HL-60 (cell line): ENCODE data around the gene FAM200A.
"Not testable (repeated sequence)": the region's sequence is repeated elsewhere in the genome, so short reads cannot be mapped to it uniquely, and the experiment has no call there.

Experiments used
- DNase-seq, 2 experiments: peaks; one replicate each; pipeline ENCODE4 v3.0.0-alpha.2; 2010 to 2020; ENCODE audit warnings: low read depth in 1 of 2, low spot score in 1 of 2
- H3K27ac ChIP-seq: fragments of 250-450 bp; sonication (Bioruptor Pico); replicated peaks from 2 replicates; pipeline ENCODE4 v1.5.1; 2020; ENCODE audit warnings: mild to moderate bottlenecking, moderate library complexity
- H3K27me3 ChIP-seq: fragments of 250-450 bp; sonication (Bioruptor Pico); 2 replicates; pipeline ENCODE4 v1.5.1; 2021; ENCODE audit warnings: mild to moderate bottlenecking, moderate library complexity; ENCODE audit not compliant: insufficient read depth, poor library complexity, severe bottlenecking
- H3K4me3 ChIP-seq: replicated peaks from 2 replicates; pipeline ENCODE4 v1.5.1; 2011; ENCODE audit warnings: mild to moderate bottlenecking, control low read depth, low read length; ENCODE audit not compliant: insufficient read depth
- GABPA ChIP-seq: IDR thresholded peaks from 2 replicates; pipeline ENCODE4 v1.6.1; 2012; ENCODE audit warnings: low read depth
- POLR2AphosphoS5 ChIP-seq: IDR thresholded peaks from 2 replicates; pipeline ENCODE4 v1.6.1; 2012; ENCODE audit warnings: low read depth
- SPI1 ChIP-seq: IDR thresholded peaks from 2 replicates; pipeline ENCODE4 v1.6.1; 2012; ENCODE audit warnings: low read depth, mild to moderate bottlenecking, borderline replicate concordance
- TF ChIP-seq, protein P1 (sequence below): IDR thresholded peaks from one replicate; pipeline ENCODE4 v1.5.1; 2011; ENCODE audit warnings: low read length, control low read depth, inconsistent platforms; ENCODE audit not compliant: insufficient read depth
- TF ChIP-seq, protein P2 (sequence below): IDR thresholded peaks from 2 replicates; pipeline ENCODE4 v1.6.1; 2012; ENCODE audit warnings: low read depth; ENCODE audit not compliant: insufficient replicate concordance

The FAM200A gene

DNA sequence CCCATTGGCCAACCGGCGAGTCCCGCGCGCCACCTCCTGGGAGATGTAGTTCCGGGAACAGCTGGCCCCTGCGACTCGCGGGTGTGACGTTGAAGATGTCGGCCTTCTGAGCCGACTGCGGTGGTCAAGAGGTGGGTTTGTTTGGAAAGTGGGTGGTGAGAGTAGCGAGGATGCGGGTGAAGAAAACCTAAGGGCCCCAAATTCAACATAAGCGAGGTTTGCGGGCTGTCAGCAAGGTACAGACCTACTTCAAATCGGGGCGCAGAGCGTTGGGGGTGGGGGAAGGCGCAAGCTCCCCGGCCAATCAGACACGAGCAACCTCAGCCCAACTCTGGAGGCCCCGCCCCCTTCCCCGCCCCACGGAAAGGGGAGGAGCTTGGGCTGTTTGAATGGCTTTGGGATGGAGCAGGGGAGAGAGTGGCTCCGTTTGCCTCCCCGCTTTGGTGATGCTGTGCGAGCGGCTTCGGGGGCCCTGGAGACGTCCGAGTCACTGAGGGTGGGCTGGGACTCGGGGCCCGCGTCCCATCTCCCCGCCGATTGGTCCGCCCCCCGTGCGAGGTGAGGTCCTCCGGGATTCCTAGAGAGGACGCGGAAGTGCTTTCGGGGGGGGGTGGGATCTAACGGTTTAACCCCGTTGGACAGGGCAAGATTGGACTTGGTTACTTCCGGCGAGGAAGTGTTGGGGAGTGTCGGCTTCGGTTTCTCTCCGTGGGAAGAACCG is 47.2 kb downstream of the FAM200A start, which contains the start of gene ZKSCAN5:
ZKSCAN5 (plus strand) TSS at position 60 of the 721 bp plus-strand sequence. CDS start 1,383 bp downstream, outside the sequence.
- Histone ChIP-seq H3K4me3 (peak within 1 kb of the TSS; percentile 95), H3K27me3 (no peaks in the 10 kb centered on the region), H3K27ac (peak within 1 kb of the TSS; percentile 95)
- peak; percentile 89 to 99 for DNase-seq
- TF ChIP-seq SPI1 (peak; percentile 70; the same call in 1 of the 2 replicates), POLR2AphosphoS5 (peak; percentile 68; the same call in 1 of the 2 replicates), GABPA (peak; percentile 90)
- TF ChIP-seq, protein P1, sequence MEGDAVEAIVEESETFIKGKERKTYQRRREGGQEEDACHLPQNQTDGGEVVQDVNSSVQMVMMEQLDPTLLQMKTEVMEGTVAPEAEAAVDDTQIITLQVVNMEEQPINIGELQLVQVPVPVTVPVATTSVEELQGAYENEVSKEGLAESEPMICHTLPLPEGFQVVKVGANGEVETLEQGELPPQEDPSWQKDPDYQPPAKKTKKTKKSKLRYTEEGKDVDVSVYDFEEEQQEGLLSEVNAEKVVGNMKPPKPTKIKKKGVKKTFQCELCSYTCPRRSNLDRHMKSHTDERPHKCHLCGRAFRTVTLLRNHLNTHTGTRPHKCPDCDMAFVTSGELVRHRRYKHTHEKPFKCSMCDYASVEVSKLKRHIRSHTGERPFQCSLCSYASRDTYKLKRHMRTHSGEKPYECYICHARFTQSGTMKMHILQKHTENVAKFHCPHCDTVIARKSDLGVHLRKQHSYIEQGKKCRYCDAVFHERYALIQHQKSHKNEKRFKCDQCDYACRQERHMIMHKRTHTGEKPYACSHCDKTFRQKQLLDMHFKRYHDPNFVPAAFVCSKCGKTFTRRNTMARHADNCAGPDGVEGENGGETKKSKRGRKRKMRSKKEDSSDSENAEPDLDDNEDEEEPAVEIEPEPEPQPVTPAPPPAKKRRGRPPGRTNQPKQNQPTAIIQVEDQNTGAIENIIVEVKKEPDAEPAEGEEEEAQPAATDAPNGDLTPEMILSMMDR: no peak

DNA sequence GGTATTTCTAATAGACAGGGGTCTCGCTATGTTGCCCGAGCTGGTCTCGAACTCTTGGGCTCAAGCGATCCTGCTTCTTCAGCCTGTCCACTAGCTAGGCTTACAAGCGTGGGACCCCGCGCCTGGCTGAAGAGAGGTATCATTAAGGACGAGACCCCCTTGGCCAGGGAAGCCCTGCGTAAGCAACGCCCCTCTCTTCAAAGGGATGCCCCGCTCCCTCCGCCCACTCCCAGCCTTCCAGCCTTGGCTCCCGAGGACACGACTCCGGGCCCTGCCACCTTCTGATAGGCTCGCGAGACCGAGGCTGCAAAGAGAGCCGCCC is 47.7 kb downstream of the FAM200A start:
- peak overlapping the region; percentile 95 for H3K27ac ChIP-seq
- TF ChIP-seq, protein P2, sequence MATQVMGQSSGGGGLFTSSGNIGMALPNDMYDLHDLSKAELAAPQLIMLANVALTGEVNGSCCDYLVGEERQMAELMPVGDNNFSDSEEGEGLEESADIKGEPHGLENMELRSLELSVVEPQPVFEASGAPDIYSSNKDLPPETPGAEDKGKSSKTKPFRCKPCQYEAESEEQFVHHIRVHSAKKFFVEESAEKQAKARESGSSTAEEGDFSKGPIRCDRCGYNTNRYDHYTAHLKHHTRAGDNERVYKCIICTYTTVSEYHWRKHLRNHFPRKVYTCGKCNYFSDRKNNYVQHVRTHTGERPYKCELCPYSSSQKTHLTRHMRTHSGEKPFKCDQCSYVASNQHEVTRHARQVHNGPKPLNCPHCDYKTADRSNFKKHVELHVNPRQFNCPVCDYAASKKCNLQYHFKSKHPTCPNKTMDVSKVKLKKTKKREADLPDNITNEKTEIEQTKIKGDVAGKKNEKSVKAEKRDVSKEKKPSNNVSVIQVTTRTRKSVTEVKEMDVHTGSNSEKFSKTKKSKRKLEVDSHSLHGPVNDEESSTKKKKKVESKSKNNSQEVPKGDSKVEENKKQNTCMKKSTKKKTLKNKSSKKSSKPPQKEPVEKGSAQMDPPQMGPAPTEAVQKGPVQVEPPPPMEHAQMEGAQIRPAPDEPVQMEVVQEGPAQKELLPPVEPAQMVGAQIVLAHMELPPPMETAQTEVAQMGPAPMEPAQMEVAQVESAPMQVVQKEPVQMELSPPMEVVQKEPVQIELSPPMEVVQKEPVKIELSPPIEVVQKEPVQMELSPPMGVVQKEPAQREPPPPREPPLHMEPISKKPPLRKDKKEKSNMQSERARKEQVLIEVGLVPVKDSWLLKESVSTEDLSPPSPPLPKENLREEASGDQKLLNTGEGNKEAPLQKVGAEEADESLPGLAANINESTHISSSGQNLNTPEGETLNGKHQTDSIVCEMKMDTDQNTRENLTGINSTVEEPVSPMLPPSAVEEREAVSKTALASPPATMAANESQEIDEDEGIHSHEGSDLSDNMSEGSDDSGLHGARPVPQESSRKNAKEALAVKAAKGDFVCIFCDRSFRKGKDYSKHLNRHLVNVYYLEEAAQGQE: no peak
- TF ChIP-seq GABPA: no peak
- no peak for TF ChIP-seq SPI1
- TF ChIP-seq, protein P1: no peak
- TF ChIP-seq POLR2AphosphoS5: no peak
- DNase-seq: peak in 1 of 2 experiments; percentile 86
- no peaks in the 10 kb centered on the region for H3K27me3 ChIP-seq
- peak overlapping the region; percentile 95 for H3K4me3 ChIP-seq

DNA sequence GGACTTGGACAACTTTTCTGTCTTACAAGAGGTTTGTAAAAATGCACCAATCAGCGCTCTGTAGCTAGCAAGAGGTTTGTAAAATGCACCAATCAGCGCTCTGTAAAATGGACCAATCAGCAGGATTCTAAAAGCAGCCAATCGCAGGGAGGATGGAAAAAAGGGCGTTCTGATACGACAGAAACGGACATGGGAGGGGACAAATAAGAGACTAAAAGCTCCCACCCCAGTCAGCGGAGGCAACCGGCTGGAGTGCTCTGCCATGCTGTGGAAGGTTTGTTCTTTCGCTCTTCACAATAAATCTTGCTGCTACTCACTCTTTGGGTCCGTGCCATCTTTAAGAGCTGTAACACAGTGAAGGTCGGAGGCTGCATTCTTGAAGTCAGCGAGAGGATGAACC is 50.7 kb downstream of the FAM200A start:
- not testable (repeated sequence) for H3K4me3 ChIP-seq, DNase-seq, H3K27me3 ChIP-seq, H3K27ac ChIP-seq

DNA sequence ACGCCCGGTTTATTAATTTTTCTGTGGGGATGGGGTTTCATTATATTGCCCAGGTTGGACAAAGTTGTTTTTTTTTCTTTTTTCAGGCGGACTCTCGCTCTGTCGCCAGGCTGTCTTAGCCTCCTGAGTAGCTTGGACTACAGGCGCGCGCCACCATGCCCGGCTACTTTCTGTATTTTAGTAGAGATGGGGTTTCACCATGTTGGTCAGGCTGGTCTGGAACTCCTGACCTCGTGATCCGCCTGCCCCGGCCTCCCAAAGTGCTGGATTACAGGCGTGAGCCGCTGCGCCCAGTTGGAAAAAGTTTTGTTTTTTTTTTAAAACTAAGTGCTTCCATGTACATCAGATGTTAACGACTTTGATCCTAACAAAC is 51.3 kb downstream of the FAM200A start:
- DNase-seq: no peak
- H3K4me3 ChIP-seq: peak overlapping the region; percentile 99
- TF ChIP-seq SPI1: no peak
- TF ChIP-seq GABPA: no peak
- no peak for TF ChIP-seq POLR2AphosphoS5
- TF ChIP-seq, protein P1: no peak
- TF ChIP-seq, protein P2: no peak
- H3K27ac ChIP-seq: peak overlapping the region; percentile 88
- H3K27me3 ChIP-seq: no peaks in the 10 kb centered on the region
